ENCODE data around the gene RGS7BP.

RGS7BP gene

GRCh38 chr5:64599226-64599625 is 93.4 kb downstream of the RGS7BP start:
- TF ChIP-seq CTCF (IDR thresholded peaks at IDR 0.05), result no peak
- Histone ChIP-seq H3K27ac (no peak overlapping the region), H3K4me3 (no peak overlapping the region)
- DNase-seq (ENCODE audit: low spot score), result no peak

GRCh38 chr5:64603676-64604075 is 97.9 kb downstream of the RGS7BP start:
- DNase-seq (ENCODE audit: low spot score), result no peak
- H3K27ac ChIP-seq, result peak overlapping the region in 1 of 2 donors; percentile 26
- no peak overlapping the region for H3K4me3 ChIP-seq
- no peak for TF ChIP-seq CTCF (IDR thresholded peaks at IDR 0.05)

GRCh38 chr5:64606926-64607325 is 101.1 kb downstream of the RGS7BP start:
- TF ChIP-seq CTCF (IDR thresholded peaks at IDR 0.05), result no peak
- no peak for DNase-seq (ENCODE audit: low spot score)
- H3K4me3 ChIP-seq, result no peak overlapping the region
- no peak overlapping the region for H3K27ac ChIP-seq

GRCh38 chr5:64612344-64612961 is 106.6 kb downstream of the RGS7BP start:
- no peak for DNase-seq (ENCODE audit: low spot score)
- TF ChIP-seq CTCF (IDR thresholded peaks at IDR 0.05), result peak; percentile 59

GRCh38 chr5:64615895-64616294 is 110.1 kb downstream of the RGS7BP start:
- no peak for TF ChIP-seq CTCF (IDR thresholded peaks at IDR 0.05)
- no peak for DNase-seq (ENCODE audit: low spot score)
- H3K4me3 ChIP-seq, result no peak overlapping the region
- H3K27ac ChIP-seq, result no peak overlapping the region

More at GRCh38 chr5:64612344-64612961, 106.6 kb downstream of the RGS7BP start:
- Histone ChIP-seq H3K4me3 (no peak overlapping the region), H3K27ac (no peak overlapping the region)

GRCh38 chr5:64619609-64620008 is 113.8 kb downstream of the RGS7BP start:
- Histone ChIP-seq H3K27ac (no peak overlapping the region), H3K4me3 (no peak overlapping the region)
- no peak for DNase-seq (ENCODE audit: low spot score)
- TF ChIP-seq CTCF (IDR thresholded peaks at IDR 0.05), result no peak

- TF ChIP-seq CTCF (IDR thresholded peaks at IDR 0.05), result no peak
- DNase-seq (ENCODE audit: low spot score), result no peak
- Histone ChIP-seq H3K4me3 (no peak overlapping the region), H3K27ac (no peak overlapping the region)
Measured at GRCh38 chr5:64622991-64623390, 117.2 kb downstream of the RGS7BP start.

Data from coronary artery (tissue), 2 donors.